ENCODE results near the gene MAPK6.

MAPK6 gene

GRCh38 chr15:52066842-52067544, 48.0 kb downstream of the MAPK6 start:
- Histone ChIP-seq H4K20me1 (ENCODE audit: insufficient read depth, low read length) (peaks cover 5% of the 10 kb centered on the region; the same call in 1 of the 2 replicates), H3K36me3 (replicated peaks; ENCODE audit: low read depth, low read length) (peaks cover 14% of the 10 kb centered on the region), H3K9me3 (ENCODE audit: insufficient read depth, low read length) (no peaks in the 10 kb centered on the region), H3K27ac (ENCODE audit: low read length) (0 out of 2 replicates have a peak overlapping the region, but pooled peaks have one; percentile 14), H3K9ac (ENCODE audit: low read length) (no peak overlapping the region), H3K4me3 (ENCODE audit: low read length) (no peak overlapping the region), H3K79me2 (ENCODE audit: low read length) (no peaks in the 10 kb centered on the region; the same call in 1 of the 2 replicates), H3K27me3 (ENCODE audit: low read depth, low read length) (no peaks in the 10 kb centered on the region), H2AFZ (ENCODE audit: low read depth, low read length) (no peak overlapping the region), H3K4me2 (ENCODE audit: low read length) (no peak overlapping the region), H3K4me1 (ENCODE audit: low read length) (peaks cover 7% of the 10 kb centered on the region)
- no peak for TF ChIP-seq EZH2phosphoT487 (IDR thresholded peaks at IDR 0.05; ENCODE audit: low read depth)
- TF ChIP-seq CTCF (IDR thresholded peaks at IDR 0.05; ENCODE audit: low read depth, low read length): no peak

- Histone ChIP-seq H4K20me1 (ENCODE audit: insufficient read depth, low read length) (peaks cover 5% of the 10 kb centered on the region; the same call in 1 of the 2 replicates), H3K27ac (ENCODE audit: low read length) (0 out of 2 replicates have a peak overlapping the region, but pooled peaks have one; percentile 14), H3K27me3 (ENCODE audit: low read depth, low read length) (no peaks in the 10 kb centered on the region), H3K36me3 (replicated peaks; ENCODE audit: low read depth, low read length) (peaks cover 11% of the 10 kb centered on the region), H3K4me1 (ENCODE audit: low read length) (peaks cover 7% of the 10 kb centered on the region), H3K9ac (ENCODE audit: low read length) (no peak overlapping the region), H3K4me2 (ENCODE audit: low read length) (no peak overlapping the region), H3K9me3 (ENCODE audit: insufficient read depth, low read length) (no peaks in the 10 kb centered on the region), H2AFZ (ENCODE audit: low read depth, low read length) (no peak overlapping the region), H3K4me3 (ENCODE audit: low read length) (no peak overlapping the region), H3K79me2 (ENCODE audit: low read length) (no peaks in the 10 kb centered on the region)
- TF ChIP-seq EZH2phosphoT487 (IDR thresholded peaks at IDR 0.05; ENCODE audit: low read depth) (no peak), CTCF (IDR thresholded peaks at IDR 0.05; ENCODE audit: low read depth, low read length) (no peak)
Observed at GRCh38 chr15:52067545-52067926, 48.5 kb downstream of the MAPK6 start.

GRCh38 chr15:52068004-52068615, 49.1 kb downstream of the MAPK6 start:
- TF ChIP-seq CTCF (IDR thresholded peaks at IDR 0.05; ENCODE audit: low read depth, low read length) (no peak), EZH2phosphoT487 (IDR thresholded peaks at IDR 0.05; ENCODE audit: low read depth) (no peak)
- H3K4me3 ChIP-seq (ENCODE audit: low read length): no peak overlapping the region
- no peak overlapping the region for H2AFZ ChIP-seq (ENCODE audit: low read depth, low read length)
- H4K20me1 ChIP-seq (ENCODE audit: insufficient read depth, low read length): peaks cover 5% of the 10 kb centered on the region; the same call in 1 of the 2 replicates
- H3K9ac ChIP-seq (ENCODE audit: low read length): no peak overlapping the region
- H3K27ac ChIP-seq (ENCODE audit: low read length): no peak overlapping the region
- H3K4me2 ChIP-seq (ENCODE audit: low read length): no peak overlapping the region
- peaks cover 10% of the 10 kb centered on the region for H3K36me3 ChIP-seq (replicated peaks; ENCODE audit: low read depth, low read length)
- H3K79me2 ChIP-seq (ENCODE audit: low read length): no peaks in the 10 kb centered on the region
- H3K27me3 ChIP-seq (ENCODE audit: low read depth, low read length): no peaks in the 10 kb centered on the region
- peaks cover 7% of the 10 kb centered on the region for H3K4me1 ChIP-seq (ENCODE audit: low read length)
- H3K9me3 ChIP-seq (ENCODE audit: insufficient read depth, low read length): no peaks in the 10 kb centered on the region

GRCh38 chr15:52069559-52069958, 50.5 kb downstream of the MAPK6 start:
- Histone ChIP-seq H3K27me3 (ENCODE audit: low read depth, low read length) (no peaks in the 10 kb centered on the region), H3K9ac (ENCODE audit: low read length) (no peak overlapping the region), H4K20me1 (ENCODE audit: insufficient read depth, low read length) (0 out of 2 replicates have a peak, but pooled peaks cover 5% of the 10 kb centered on the region), H3K27ac (ENCODE audit: low read length) (no peak overlapping the region), H3K36me3 (replicated peaks; ENCODE audit: low read depth, low read length) (peaks cover 3% of the 10 kb centered on the region), H3K4me3 (ENCODE audit: low read length) (no peak overlapping the region), H3K79me2 (ENCODE audit: low read length) (no peaks in the 10 kb centered on the region), H2AFZ (ENCODE audit: low read depth, low read length) (no peak overlapping the region), H3K9me3 (ENCODE audit: insufficient read depth, low read length) (no peaks in the 10 kb centered on the region), H3K4me1 (ENCODE audit: low read length) (peaks cover 7% of the 10 kb centered on the region), H3K4me2 (ENCODE audit: low read length) (no peak overlapping the region)
- TF ChIP-seq CTCF (IDR thresholded peaks at IDR 0.05; ENCODE audit: low read depth, low read length): no peak

Data from OCI-LY3 (cell line).